GM21529 (cell line): ENCODE measurements around the gene RUBCN.
A peak's percentile ranks its signal among the peaks of the same experiment; 100 is the strongest.
"Not testable (repeated sequence)": the region's sequence is repeated elsewhere in the genome, so short reads cannot be mapped to it uniquely, and the experiment has no call there.

Experiments
- ATAC-seq: cut with Tn5 transposase; IDR thresholded peaks from one replicate; pipeline ENCODE4 v1.9.1; 2021; ENCODE audit not compliant: unreplicated experiment

The RUBCN gene

GRCh38 chr3:197626404-197627157 is 110.1 kb downstream of the RUBCN start:
- ATAC-seq, result peak; percentile 25

- ATAC-seq, result not testable (repeated sequence)
These were observed 115.2 kb downstream of the RUBCN start for GRCh38 chr3:197621478-197621877.
